Endodermal cell (in vitro differentiated cells): ENCODE results near the gene FBXL19. TPM values are rescaled to one million over a fixed set of nuclear protein-coding genes. Genes with fewer than 3 reads are reported as not detected.
A peak's percentile ranks its signal among the peaks of the same experiment; 100 is the strongest.

Experiments
- DNase-seq: peaks from one replicate; pipeline ENCODE4 v3.0.0-alpha.2; 2017
- H3K27ac ChIP-seq: 2 replicates; pipeline ENCODE4 v1.5.1; 2013; ENCODE audit warnings: mild to moderate bottlenecking, low read depth, low read length, moderate library complexity
- H3K27me3 ChIP-seq: 2 replicates; pipeline ENCODE4 v1.6.1; 2013; ENCODE audit warnings: mild to moderate bottlenecking, low read length, moderate library complexity; ENCODE audit not compliant: insufficient read depth, control insufficient read depth, poor library complexity, severe bottlenecking
- H3K36me3 ChIP-seq: 2 replicates; pipeline ENCODE4 v1.7.0; 2013; ENCODE audit warnings: mild to moderate bottlenecking, low read length, moderate library complexity; ENCODE audit not compliant: control insufficient read depth, insufficient read depth
- H3K4me1 ChIP-seq: one replicate; pipeline ENCODE4 v1.7.0; 2013; ENCODE audit warnings: low read length; ENCODE audit not compliant: control insufficient read depth, insufficient read depth
- H3K4me3 ChIP-seq: 2 replicates; pipeline ENCODE4 v1.5.1; 2013; ENCODE audit warnings: mild to moderate bottlenecking, low read length, moderate library complexity
- H3K9ac ChIP-seq: 2 replicates; pipeline ENCODE4 v1.6.1; 2013; ENCODE audit warnings: mild to moderate bottlenecking, low read length, moderate library complexity; ENCODE audit not compliant: poor library complexity, severe bottlenecking; ENCODE audit errors: extremely low read depth
- H3K9me3 ChIP-seq: 2 replicates; pipeline ENCODE4 v1.6.1; 2013; ENCODE audit warnings: mild to moderate bottlenecking, low read length, moderate library complexity; ENCODE audit not compliant: control insufficient read depth
- H3K27ac Mint-ChIP-seq: 2 replicates; pipeline ENCODE4 v1.8.0; 2020; ENCODE audit warnings: mixed read lengths
- H3K27me3 Mint-ChIP-seq: 2 replicates; pipeline ENCODE4 v1.8.0; 2021; ENCODE audit warnings: mild to moderate bottlenecking, mixed read lengths; ENCODE audit not compliant: insufficient read depth
- H3K36me3 Mint-ChIP-seq: 2 replicates; pipeline ENCODE4 v1.8.0; 2020; ENCODE audit warnings: low read depth, mixed read lengths
- H3K4me1 Mint-ChIP-seq: 2 replicates; pipeline ENCODE4 v1.8.0; 2020; ENCODE audit warnings: mixed read lengths
- H3K4me3 Mint-ChIP-seq: 2 replicates; pipeline ENCODE4 v1.8.0; 2020; ENCODE audit warnings: mild to moderate bottlenecking, moderate library complexity, mixed read lengths
- H3K9me3 Mint-ChIP-seq: 2 replicates; pipeline ENCODE4 v1.8.0; 2020; ENCODE audit warnings: mild to moderate bottlenecking, mixed read lengths
- WGBS, 2 experiments: methylation state at CpG; one replicate each; pipeline versions ENCODE4 v1.1.5 to v1.1.7; 2013; ENCODE audit warnings: missing lambda C conversion rate in 2 of 2, mixed read lengths in 1 of 2; ENCODE audit not compliant: insufficient coverage in 1 of 2, insufficient read length in 1 of 2; 5-methylcytosine and 5-hydroxymethylcytosine counted together
- total RNA-seq, 2 donors: library from RNA; stranded (reverse); fragmentation: NEBNext Ultra II Directional in 1 of 2; extraction: Animal tissue kit (Norgen Biotek cat#: 25700) in 1 of 2; gene quantifications; 2 replicates in 1 of 2; 3 replicates in 1 of 2; pipeline ENCODE4 v1.2.1, GENCODE V29; 2021
- TF ChIP-seq, protein P1 (sequence below): fragments of 200-600 bp; sonication (generic); conservative IDR thresholded peaks from 2 replicates; pipeline ENCODE4 v1.5.0; 2021; ENCODE audit warnings: antibody characterized with exemption, mild to moderate bottlenecking

FBXL19 gene
- total RNA-seq, 2 donors from 2014 or later, result 74.0 to 84.3 TPM

DNA sequence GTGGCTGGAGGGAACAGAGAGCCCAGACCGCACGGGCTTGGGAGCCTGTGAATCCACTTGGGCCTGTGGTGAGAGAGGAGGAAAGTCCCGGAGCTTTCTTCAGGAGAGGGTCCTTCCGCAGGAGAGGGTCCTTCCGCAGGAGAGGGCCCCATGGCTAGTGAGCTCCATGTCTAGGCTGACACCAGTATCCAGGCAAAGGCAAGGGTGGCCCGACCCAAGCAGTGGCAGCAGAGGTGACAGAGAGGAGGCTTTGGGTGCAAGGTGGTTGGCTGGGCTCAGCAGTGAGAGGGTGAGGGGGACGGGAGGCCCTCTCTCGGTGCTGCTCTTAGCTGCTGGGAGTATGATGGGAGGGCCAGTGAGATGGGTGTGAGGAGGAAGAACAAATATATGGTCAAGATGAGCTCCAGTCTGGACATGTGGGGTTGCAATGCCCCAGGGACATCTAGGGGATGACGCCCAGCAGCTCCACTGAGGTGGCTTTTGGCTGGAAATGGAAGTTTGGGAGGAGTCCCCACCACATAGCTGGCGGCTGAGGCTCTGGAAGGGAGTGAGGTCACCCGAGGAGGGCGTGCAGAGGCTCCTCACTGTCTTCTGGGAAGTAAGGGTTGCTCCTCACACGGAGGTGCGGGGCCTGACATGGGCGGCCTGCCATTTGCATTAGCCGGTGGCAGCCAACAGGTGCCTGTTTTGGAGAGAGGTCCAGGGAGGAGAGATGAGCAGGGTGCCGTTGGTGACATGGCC lies 59.3 kb downstream of the FBXL19 start:
- Histone ChIP-seq H3K4me1 (no peaks in the 10 kb centered on the region), H3K27me3 (no peaks in the 10 kb centered on the region), H3K4me3 (no peak overlapping the region), H3K9me3 (no peaks in the 10 kb centered on the region), H3K9ac (no peak overlapping the region), H3K36me3 (peaks cover 38% of the 10 kb centered on the region), H3K27ac (no peak overlapping the region)
- H3K36me3 Mint-ChIP-seq, result peaks cover 42% of the 10 kb centered on the region
- no peak overlapping the region for H3K4me3 Mint-ChIP-seq
- peak overlapping the region; percentile 68 for H3K27ac Mint-ChIP-seq
- 92% methylated on average over 12 to 17 of the region's 17 CpGs for WGBS, 2 experiments
- TF ChIP-seq, protein P1, sequence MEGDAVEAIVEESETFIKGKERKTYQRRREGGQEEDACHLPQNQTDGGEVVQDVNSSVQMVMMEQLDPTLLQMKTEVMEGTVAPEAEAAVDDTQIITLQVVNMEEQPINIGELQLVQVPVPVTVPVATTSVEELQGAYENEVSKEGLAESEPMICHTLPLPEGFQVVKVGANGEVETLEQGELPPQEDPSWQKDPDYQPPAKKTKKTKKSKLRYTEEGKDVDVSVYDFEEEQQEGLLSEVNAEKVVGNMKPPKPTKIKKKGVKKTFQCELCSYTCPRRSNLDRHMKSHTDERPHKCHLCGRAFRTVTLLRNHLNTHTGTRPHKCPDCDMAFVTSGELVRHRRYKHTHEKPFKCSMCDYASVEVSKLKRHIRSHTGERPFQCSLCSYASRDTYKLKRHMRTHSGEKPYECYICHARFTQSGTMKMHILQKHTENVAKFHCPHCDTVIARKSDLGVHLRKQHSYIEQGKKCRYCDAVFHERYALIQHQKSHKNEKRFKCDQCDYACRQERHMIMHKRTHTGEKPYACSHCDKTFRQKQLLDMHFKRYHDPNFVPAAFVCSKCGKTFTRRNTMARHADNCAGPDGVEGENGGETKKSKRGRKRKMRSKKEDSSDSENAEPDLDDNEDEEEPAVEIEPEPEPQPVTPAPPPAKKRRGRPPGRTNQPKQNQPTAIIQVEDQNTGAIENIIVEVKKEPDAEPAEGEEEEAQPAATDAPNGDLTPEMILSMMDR, result no peak
- H3K27me3 Mint-ChIP-seq, result no peaks in the 10 kb centered on the region
- H3K4me1 Mint-ChIP-seq, result peaks cover 2% of the 10 kb centered on the region
- no peak for DNase-seq
- no peaks in the 10 kb centered on the region for H3K9me3 Mint-ChIP-seq

DNA sequence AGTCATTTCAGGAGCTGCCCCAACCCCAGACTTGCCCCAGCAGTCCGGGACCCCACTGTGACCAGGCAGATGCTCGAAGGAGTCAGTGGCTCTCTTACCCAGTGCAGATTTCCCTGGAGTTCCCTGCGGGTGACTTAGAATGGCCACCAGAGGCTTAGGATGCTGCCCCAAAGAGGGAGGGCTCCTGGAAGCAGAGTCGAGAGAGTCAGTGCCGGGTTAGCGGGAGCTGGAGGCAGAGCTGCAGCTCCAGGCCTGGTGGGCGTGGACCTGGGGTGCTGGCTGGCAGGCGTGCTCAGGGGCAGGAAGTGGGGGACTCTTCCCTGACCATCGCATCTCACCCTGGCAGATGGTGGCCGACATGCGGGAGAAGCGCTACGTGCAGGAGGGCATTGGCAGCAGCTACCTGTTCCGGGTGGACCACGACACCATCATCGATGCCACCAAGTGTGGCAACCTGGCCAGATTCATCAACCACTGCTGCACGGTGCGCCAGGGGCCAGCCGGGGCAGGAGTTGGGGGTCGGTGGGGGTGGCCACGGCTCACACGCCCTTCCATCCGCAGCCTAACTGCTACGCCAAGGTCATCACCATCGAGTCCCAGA lies 60.0 kb downstream of the FBXL19 start:
- peaks cover 2% of the 10 kb centered on the region for H3K4me1 Mint-ChIP-seq
- no peak overlapping the region for H3K4me3 Mint-ChIP-seq
- no peaks in the 10 kb centered on the region for H3K27me3 Mint-ChIP-seq
- H3K27ac Mint-ChIP-seq, result peak overlapping the region; percentile 68
- Histone ChIP-seq H3K27ac (no peak overlapping the region), H3K4me3 (no peak overlapping the region), H3K27me3 (no peaks in the 10 kb centered on the region), H3K36me3 (peaks cover 33% of the 10 kb centered on the region), H3K4me1 (no peaks in the 10 kb centered on the region), H3K9ac (no peak overlapping the region), H3K9me3 (no peaks in the 10 kb centered on the region)
- TF ChIP-seq, protein P1, result no peak
- H3K9me3 Mint-ChIP-seq, result no peaks in the 10 kb centered on the region
- WGBS, 2 experiments, result 93% methylated on average over 17 to 25 of the region's 25 CpGs
- peaks cover 41% of the 10 kb centered on the region for H3K36me3 Mint-ChIP-seq
- DNase-seq, result peak; percentile 65

DNA sequence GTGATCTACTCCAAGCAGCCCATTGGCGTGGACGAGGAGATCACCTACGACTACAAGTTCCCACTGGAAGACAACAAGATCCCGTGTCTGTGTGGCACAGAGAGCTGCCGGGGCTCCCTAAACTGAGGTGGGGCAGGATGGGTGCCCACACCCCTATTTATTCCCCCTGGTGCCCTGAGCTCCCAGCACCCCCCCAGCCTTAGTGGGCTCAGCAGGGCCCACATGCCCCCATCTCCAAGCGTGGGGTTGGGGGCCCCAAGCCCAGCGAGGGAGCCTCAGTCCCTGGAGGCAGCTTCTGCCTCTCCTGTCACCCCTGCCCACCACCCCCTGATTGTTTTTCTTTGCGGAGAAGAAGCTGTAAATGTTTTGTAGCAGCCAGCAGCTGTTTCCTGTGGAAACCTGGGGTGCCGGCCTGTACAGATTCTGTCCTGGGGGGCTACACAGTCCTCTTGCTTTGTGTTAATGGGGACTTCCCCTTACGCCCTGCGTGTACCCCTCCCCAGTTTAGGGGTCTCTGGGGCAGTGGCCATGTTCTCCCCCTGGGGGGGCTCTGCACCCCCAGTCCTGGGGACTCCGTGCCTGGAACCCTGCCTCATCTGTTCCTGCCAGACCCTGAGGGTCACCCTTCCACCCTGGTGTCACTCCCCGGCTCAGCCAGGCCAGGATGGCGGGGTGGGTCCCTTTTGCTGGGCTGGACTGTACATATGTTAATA lies 60.7 kb downstream of the FBXL19 start:
- no peak overlapping the region for H3K27ac Mint-ChIP-seq
- H3K9ac ChIP-seq, result no peak overlapping the region
- H3K4me3 Mint-ChIP-seq, result no peak overlapping the region
- H3K4me1 Mint-ChIP-seq, result peaks cover 2% of the 10 kb centered on the region
- H3K36me3 Mint-ChIP-seq, result peaks cover 35% of the 10 kb centered on the region
- H3K9me3 ChIP-seq, result no peaks in the 10 kb centered on the region
- H3K27ac ChIP-seq, result no peak overlapping the region
- H3K9me3 Mint-ChIP-seq, result no peaks in the 10 kb centered on the region
- no peaks in the 10 kb centered on the region for H3K27me3 ChIP-seq
- no peaks in the 10 kb centered on the region for H3K4me1 ChIP-seq
- no peak for DNase-seq
- TF ChIP-seq, protein P1, result no peak
- WGBS, 2 experiments, result 91 to 100% methylated on average over 9 to 14 of the region's 14 CpGs
- H3K36me3 ChIP-seq, result peaks cover 27% of the 10 kb centered on the region
- H3K27me3 Mint-ChIP-seq, result no peaks in the 10 kb centered on the region
- H3K4me3 ChIP-seq, result no peak overlapping the region
